HG03135 (cell line): ENCODE results near the gene MRPS31.

ENCODE experiments used
- ATAC-seq: cut with Tn5 transposase; IDR thresholded peaks from one replicate; pipeline ENCODE4 v1.9.1; 2021; ENCODE audit warnings: mild to moderate bottlenecking, moderate library complexity; ENCODE audit not compliant: unreplicated experiment

Gene MRPS31

DNA sequence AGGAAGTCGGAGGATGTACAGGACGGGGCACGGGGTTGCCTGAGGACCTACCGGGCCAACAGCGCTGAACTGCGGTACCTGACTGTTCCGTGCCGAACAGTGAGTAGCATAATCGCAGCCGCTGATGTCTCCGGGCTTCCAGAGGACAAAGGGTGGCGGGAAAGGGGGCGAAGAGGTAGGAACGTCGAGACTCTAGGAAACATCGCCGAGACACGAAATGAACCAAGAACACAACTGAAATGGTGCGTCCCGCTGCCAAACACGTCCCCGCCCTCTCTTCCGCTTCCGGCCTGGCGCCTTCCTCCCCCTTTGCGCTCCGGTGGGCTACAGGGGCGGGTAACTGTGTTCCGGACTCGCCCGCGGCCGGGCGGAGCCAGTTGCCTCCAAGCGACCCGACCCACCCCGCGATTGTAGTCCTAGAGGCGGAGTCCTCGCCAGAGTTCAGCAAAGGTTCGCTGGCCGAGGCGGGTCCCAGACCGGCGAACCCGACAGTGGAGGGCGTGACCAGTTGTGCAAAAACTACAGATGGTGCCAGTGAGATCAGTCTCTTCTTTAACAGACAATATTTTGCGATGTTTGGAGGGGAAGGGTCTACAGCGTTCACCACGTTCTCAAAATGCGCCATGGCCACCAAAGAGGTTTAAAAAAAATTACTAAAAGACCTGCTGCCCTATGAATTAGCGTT is at the start of gene MRPS31:
Gene MRPS31 (minus strand): TSS at position 257 of the 685 bp plus-strand sequence. CDS start 54 bp downstream, at position 203.
- ATAC-seq: peak; percentile 97

DNA sequence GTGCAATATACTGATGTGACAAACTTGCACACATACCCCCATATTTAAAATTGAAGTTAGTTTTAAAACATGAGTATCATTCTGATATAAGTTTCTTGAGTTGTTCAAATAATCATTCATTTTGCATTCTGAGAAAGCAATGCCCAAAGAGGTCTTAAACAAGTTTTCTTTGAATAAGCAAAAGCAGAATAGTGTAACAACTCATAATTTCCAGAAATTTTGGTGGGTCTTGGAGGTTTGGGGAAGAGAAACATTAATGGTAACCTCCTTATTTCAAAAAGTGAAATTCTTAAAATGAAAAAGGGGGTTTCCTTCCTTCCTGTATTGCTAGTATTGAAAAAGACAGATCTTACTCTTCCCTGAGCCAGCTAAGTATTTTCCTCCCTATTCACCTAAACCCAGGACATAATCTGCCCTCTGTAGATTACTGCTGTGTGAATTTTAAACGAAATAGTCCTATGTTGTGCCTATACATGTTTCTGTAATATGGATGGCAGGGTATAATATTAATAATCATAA is 48.9 kb upstream of the MRPS31 start:
- no peak for ATAC-seq

- no peak for ATAC-seq
Measured at GRCh38 chr13:40818926-40819325, 47.9 kb upstream of the MRPS31 start.

- ATAC-seq: no peak
Measured at GRCh38 chr13:40814803-40815202, 43.8 kb upstream of the MRPS31 start.

GRCh38 chr13:40813667-40814454 is 42.9 kb upstream of the MRPS31 start:
- ATAC-seq: no peak

DNA sequence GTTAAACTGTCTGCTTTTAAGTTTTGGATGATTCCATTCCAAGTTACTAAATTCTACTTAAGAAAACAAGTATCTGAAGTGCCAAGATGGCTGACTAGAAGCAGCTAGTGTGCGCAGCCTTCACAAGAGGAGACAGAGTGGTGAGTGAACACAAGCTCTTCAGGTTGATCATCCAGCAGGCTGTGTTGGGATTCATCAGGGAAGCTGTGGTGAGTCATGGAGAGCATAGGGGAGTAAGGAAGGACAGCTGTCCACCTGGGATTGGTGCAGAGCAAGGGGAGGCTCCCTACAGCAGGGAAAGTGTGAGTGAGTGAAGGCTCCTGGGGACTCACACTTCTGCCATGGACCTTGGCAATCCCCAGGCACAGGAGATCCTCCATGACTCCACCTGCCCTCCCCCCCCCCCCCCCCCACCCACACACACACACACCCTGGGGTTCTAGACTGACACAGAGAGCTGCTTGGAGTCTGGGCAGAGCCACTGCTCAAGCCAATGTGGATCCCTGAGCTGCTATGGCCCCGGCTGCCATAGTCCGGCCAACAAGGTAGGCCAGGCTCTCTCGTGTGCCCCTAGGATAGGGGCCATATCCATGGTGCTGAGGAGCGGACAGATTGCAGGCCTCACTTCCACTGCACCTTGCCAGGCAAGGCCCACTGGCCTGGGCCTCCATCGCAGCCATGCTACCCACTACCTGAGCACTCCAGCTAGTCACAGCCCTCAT is 41.9 kb upstream of the MRPS31 start:
- no peak for ATAC-seq

DNA sequence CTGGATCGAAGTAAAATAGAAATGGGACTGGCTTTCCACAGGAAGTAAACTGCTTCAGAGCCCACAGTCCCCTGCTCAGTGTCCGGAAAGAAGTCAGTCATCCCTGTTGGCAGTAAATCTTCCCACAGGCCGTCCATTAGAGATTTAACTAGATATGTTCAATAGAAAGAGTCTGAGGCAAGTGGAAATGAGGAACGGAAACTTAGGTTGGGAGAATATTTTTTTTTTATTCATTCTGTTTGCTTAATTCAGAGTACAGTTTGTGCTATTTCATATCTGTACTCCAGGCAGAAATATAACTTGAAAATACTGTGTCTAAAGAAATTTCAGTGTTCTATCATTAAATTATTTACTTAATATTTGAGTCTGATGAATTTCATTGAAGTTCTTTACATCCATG is 41.1 kb upstream of the MRPS31 start:
- ATAC-seq: no peak

DNA sequence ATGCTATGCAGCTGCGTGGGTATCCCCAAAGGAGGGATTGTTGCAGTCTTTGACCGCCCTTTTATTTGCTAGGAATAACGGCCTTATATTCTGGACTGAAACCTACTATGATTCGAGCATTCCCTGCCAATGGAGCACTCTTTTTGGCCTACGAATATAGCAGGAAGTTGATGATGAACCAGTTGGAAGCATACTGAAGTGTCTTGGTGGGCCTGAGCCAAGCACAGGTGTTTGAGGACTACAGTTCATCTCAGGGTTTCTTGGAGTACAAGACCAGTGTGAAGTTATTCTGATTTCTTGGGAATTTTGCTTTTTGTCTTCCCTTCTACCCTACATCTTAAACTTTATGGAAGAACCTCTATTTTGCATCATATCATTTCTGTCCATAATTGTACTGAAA is 38.5 kb upstream of the MRPS31 start:
- ATAC-seq: no peak

GRCh38 chr13:40806241-40806640 is 35.3 kb upstream of the MRPS31 start:
- no peak for ATAC-seq

DNA sequence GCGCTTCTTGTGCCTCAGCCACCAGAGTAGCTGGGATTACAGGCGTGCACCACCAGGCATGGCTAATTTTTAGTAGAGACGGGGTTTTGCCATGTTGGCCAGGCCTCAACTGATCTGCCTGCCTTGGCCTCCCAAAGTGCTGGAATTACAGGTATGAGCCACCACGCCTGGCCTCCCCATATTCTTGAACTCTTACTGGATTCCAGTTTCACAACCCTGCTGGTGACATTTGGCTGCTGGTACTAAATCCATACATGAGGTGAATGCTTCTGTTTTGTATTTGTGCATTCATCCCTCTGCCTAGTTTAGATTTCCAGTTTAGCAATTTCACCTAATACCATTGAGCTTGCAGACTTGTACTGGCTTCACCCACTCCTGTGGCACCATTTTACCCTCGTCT is 32.3 kb upstream of the MRPS31 start:
- ATAC-seq: no peak

DNA sequence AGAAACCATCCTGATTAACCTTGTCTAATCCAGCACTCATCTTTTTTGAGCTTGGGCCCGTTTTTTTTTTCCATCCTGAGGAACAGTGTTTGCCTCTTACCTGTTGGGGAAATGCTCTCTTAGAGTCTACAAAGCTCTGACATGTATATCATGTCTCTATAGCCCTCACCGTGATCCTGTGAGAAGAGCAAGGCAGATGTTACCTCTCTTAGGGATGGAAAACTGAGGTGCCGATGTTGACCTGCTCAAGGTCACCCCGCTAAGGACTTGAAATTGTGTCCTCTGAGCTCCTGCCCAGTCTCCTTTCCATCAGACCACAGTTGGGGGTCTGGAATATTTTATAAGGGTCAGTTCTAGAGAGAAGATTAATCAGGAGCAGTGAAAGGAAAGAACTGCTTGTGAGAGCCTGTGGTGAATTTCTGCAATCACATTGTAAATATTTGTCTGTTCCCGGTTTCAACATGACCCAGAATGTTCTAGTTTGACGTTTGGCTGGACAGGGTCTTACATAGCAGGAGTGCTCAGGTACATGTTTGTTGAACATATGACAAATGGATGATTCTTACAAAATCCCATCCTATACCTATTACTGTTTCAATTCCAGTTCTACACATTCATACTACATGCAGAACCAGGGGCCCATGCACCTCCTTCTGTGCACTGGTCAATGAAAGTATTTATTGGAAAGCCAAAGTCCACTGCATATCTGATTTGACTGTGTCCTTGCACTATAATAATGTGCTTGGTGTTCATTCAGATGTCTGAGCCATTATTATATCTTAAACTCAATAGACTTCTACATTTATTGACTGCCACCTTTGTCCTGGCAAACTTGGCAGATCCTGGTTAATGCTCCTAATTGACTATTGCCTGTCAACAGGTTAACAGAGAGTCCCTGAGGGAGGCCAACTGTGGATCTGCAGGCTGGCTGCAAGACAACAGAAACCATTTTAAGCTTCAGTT is 30.5 kb upstream of the MRPS31 start:
- ATAC-seq: no peak

DNA sequence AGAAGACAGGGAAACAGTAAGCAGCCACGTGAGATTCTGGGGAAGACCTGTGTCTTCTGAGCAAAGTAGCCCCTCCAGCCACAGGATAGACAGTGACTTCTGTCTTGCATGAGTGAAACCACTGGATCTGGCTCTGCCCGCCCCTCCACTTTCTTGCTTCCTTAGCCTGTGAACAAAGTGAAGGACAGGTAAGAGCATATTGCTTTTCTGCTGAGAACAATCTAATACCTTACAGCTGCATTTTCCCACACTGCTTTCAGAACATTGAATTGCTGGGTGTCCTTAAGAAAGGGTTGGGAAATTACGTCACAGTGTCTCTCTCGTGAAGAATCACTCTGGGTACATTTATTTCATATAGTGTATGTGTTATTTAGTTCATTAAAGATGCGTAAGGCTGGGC is 29.6 kb upstream of the MRPS31 start:
- no peak for ATAC-seq

DNA sequence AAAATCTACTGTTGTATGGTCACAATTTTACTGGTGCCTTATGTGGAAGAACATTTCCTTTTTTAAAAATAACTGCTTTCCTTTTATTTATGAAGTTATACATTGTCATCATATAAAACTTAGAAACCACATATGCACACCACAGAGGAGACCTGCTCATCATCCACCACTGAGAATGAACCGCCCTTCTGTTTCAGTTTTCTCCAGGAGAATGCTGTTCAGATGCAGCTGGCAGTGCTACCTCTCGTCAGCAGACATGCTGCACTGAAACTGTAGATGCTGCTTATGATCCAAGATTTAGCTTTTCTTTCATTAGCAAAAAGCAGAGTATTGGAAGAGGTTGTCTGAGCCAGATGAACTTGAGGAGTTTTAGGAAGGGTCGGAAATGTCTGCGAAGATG is 28.5 kb upstream of the MRPS31 start:
- no peak for ATAC-seq

DNA sequence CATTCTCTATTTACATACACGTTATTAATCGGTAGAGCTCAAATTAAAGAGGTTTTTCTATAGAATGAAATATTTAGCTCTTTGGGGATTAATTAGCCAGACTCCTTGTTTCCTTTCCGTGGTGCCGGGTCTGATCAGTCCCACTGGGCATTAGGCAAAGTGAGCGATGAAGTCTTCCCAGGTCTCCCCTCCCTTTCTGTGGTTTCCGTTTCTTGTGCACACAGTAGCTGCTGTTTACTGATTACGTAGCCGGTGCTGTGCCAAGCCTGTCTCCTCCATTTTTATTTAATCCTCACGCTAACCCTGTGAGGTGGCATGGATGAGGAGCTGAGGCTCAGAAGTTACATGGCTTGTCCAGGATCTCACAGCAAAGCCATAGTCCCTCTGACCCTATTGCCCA is 27.4 kb upstream of the MRPS31 start:
- ATAC-seq: no peak

DNA sequence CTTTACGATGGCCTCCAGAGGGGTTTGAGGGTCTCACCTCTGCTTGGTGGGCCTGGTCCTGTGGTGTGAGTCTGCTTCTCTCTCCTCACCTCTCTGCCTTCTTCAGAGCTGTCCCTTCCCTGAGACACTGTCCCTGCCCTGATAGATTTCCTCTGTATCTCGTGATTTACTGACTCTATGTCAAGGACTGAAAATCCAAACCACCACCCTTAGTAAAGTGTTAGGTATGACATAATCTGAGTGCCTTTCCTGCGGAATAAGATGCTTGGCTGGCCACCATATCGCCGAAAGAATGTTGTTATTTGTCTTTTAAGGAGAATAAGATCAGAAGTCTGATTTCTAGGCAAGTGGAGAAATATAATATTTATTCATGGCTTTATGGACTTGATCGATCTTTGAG is 25.7 kb upstream of the MRPS31 start:
- ATAC-seq: no peak

DNA sequence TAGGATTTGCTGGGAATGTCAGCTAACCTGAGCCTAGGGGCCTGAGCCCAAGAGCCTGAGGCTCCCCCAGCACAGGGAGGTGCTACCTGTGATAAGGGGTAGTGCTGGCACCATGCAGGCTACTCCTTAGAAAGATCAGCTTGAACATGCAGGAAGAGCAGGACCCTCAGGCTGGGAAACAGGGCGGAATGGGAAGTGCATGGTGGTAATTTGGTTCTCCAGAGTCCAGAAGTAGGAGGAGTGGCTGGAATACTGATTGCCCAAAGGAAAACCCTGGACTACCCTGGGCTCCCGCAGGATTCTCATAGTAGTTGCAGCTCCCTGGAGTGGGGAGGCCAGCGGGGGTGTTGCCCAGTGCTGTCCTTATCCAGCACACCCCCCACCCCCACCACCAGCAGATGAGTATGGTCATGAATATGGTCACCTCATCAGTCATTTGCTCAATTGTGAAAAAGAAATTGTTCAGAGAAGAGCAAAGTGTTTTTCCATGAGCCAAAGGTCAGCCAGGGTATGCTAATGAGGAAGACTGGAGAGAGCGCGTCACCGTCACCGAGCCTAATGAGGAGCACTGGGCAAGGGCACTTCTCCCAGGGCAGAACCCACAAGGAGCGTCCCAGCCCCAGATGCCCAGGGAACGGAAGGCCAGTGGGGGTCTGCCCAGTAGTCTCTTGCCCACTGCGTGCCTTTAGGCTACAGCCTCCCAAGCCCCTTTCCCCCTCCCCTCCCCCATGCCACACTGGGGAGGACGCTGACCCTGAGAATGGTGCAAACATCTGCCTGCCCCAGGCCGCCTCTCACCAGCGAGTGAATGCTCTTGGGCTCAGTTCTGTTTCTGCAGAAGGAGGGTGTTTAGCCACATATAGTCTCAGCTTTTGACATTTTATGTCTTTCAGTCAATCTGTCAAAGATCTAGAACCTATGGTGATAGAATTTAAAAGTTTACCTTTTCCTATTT is 23.7 kb upstream of the MRPS31 start:
- ATAC-seq: no peak

GRCh38 chr13:40793339-40793738 is 22.3 kb upstream of the MRPS31 start:
- ATAC-seq: no peak

- ATAC-seq: no peak
Measured at GRCh38 chr13:40792284-40793051, 21.5 kb upstream of the MRPS31 start.
